HCT116 (cell line): ENCODE measurements around the gene KIF5A. TPM values are rescaled to one million over a fixed set of nuclear protein-coding genes. Genes with fewer than 3 reads are reported as not detected.

Experiments used
- ATAC-seq: fragments of 200-7000 bp; cut with Tn5 transposase; 2 replicates; pipeline ENCODE4 v1.9.1; 2020; ENCODE audit warnings: mild to moderate bottlenecking, moderate library complexity
- BruUV-seq: library from RNA; stranded (reverse); fragments of 400-500 nt; replicated peaks from 2 replicates; lab custom pipeline; 2021; lab: Mats Ljungman, UMichigan
- CTCF ChIA-PET: fragments of 300-600 bp; sonication (Branson Sonifier 250); formaldehyde crosslinking; loops from one replicate; lab custom pipeline; 2021; ENCODE audit warnings: antibody characterized with exemption; lab: Charles Lee
- POLR2A ChIA-PET: fragments of 300-600, 350-600 bp; sonication (Branson Sonifier 250); formaldehyde crosslinking; loops from one replicate; lab custom pipeline; 2021; ENCODE audit warnings: antibody characterized with exemption; lab: Charles Lee
- RAD21 ChIA-PET, 2 experiments: fragments of 300-600 bp; sonication (Branson Sonifier 250); formaldehyde crosslinking; loops; one replicate each; lab custom pipeline; 2023; ENCODE audit warnings: low total read pairs in 2 of 2; ENCODE audit not compliant: uncharacterized antibody in 2 of 2, unreplicated experiment in 2 of 2, low non-redundant PET in 1 of 2; lab: Charles Lee
- DNase-seq: peaks from one replicate; pipeline ENCODE4 v3.0.0-alpha.2; 2010; ENCODE audit warnings: low read depth, low spot score
- H2AFZ ChIP-seq: fragments of 200-600 bp; shearing (Covaris generic), sonication (generic); 2 replicates; pipeline ENCODE4 v1.6.1; 2017; ENCODE audit warnings: low read depth, mixed run types, mixed read lengths, antibody characterized with exemption, low read length; ENCODE audit not compliant: poor library complexity, severe bottlenecking
- H3K27ac ChIP-seq: 2 replicates; pipeline ENCODE4 v1.5.1; 2012; ENCODE audit warnings: low read depth, low read length
- H3K27me3 ChIP-seq: fragments of 200-600 bp; sonication (generic); 2 replicates; pipeline ENCODE4 v1.6.1; 2016; ENCODE audit warnings: mixed run types, low read length, mixed read lengths; ENCODE audit not compliant: insufficient read depth
- H3K36me3 ChIP-seq, 2 experiments: fragments of 200-500 bp in 1 of 2; fragments of 200-600 bp in 1 of 2; sonication (Bioruptor generic) in 1 of 2; sonication (generic) in 1 of 2; 2 replicates each; pipeline versions ENCODE4 v1.5.1 to v1.6.1; 2014 to 2016; ENCODE audit warnings: low read length in 2 of 2, inconsistent platforms in 1 of 2, mixed read lengths in 1 of 2, mixed run types in 1 of 2; ENCODE audit not compliant: insufficient read depth in 2 of 2, control insufficient read depth in 1 of 2
- H3K4me1 ChIP-seq, 2 experiments: fragments of 200-600 bp in 1 of 2; sonication (generic) in 1 of 2; 2 replicates each; pipeline versions ENCODE4 v1.5.1 to v1.6.1; 2012 to 2017; ENCODE audit warnings: low read length in 2 of 2, inconsistent platforms in 1 of 2, mild to moderate bottlenecking in 1 of 2, mixed read lengths in 1 of 2, mixed run types in 1 of 2, moderate library complexity in 1 of 2; ENCODE audit not compliant: insufficient read depth in 2 of 2, control insufficient read depth in 1 of 2
- H3K4me2 ChIP-seq: fragments of 200-600 bp; sonication (generic); 2 replicates; pipeline ENCODE4 v1.6.1; 2017; ENCODE audit warnings: mixed run types, low read length, mixed read lengths
- H3K4me3 ChIP-seq, 2 experiments: fragments of 200-600 bp in 1 of 2; sonication (generic) in 1 of 2; replicated peaks in 1 of 2; 2 replicates each; pipeline ENCODE4 v1.5.1; 2011 to 2016; ENCODE audit warnings: low read length in 2 of 2, control low read depth in 1 of 2, low read depth in 1 of 2, mild to moderate bottlenecking in 1 of 2, mixed read lengths in 1 of 2, mixed run types in 1 of 2
- H3K79me2 ChIP-seq: fragments of 200-600 bp; sonication (generic); 2 replicates; pipeline ENCODE4 v1.6.1; 2017; ENCODE audit warnings: mild to moderate bottlenecking, mixed run types, low read length, moderate library complexity, mixed read lengths; ENCODE audit not compliant: insufficient read depth
- H3K9ac ChIP-seq: fragments of 200-600 bp; sonication (generic); 2 replicates; pipeline ENCODE4 v1.6.1; 2016; ENCODE audit warnings: low read length, mixed read lengths
- H3K9me2 ChIP-seq: fragments of 200-600 bp; sonication (generic), shearing (Covaris generic); 2 replicates; pipeline ENCODE4 v1.6.1; 2017; ENCODE audit warnings: mixed run types, mild to moderate bottlenecking, moderate library complexity; ENCODE audit not compliant: insufficient read depth
- H3K9me3 ChIP-seq, 2 experiments: fragments of 200-500 bp in 1 of 2; fragments of 200-600 bp in 1 of 2; sonication (Bioruptor generic) in 1 of 2; sonication (generic) in 1 of 2; 2 replicates each; pipeline ENCODE4 v1.6.1; 2014 to 2017; ENCODE audit warnings: low read length in 2 of 2, mixed read lengths in 2 of 2, inconsistent platforms in 1 of 2, low read depth in 1 of 2, mild to moderate bottlenecking in 1 of 2, mixed run types in 1 of 2, moderate library complexity in 1 of 2; ENCODE audit not compliant: control insufficient read depth in 1 of 2, insufficient read depth in 1 of 2
- H4K20me1 ChIP-seq: fragments of 200-600 bp; sonication (generic), shearing (Covaris generic); 2 replicates; pipeline ENCODE4 v1.6.1; 2017; ENCODE audit warnings: mixed run types, mild to moderate bottlenecking, moderate library complexity; ENCODE audit not compliant: insufficient read depth
- CBX3 ChIP-seq: IDR thresholded peaks from 2 replicates; pipeline ENCODE4 v1.6.1; 2012; ENCODE audit warnings: low read depth
- EZH2 ChIP-seq: fragments of 200-600 bp; sonication (generic); IDR thresholded peaks from 2 replicates; pipeline ENCODE4 v1.6.1; 2017; ENCODE audit warnings: antibody characterized with exemption, mixed run types
- FOSL1 ChIP-seq: IDR thresholded peaks from 2 replicates; pipeline ENCODE4 v1.6.1; 2012; ENCODE audit warnings: low read depth
- POLR2A ChIP-seq: IDR thresholded peaks from 2 replicates; pipeline ENCODE4 v1.7.0; 2011; ENCODE audit warnings: borderline replicate concordance; ENCODE audit not compliant: insufficient read depth, insufficient read length; ENCODE audit errors: extremely low read depth
- SIN3A ChIP-seq: IDR thresholded peaks from 2 replicates; pipeline ENCODE4 v1.6.1; 2012; ENCODE audit warnings: low read depth
- SP1 ChIP-seq: IDR thresholded peaks from 2 replicates; pipeline ENCODE4 v1.6.1; 2012; ENCODE audit warnings: low read depth
- SRF ChIP-seq: IDR thresholded peaks from 2 replicates; pipeline ENCODE4 v1.6.1; 2012; ENCODE audit warnings: low read depth
- TCF7L2 ChIP-seq: IDR thresholded peaks from 2 replicates; pipeline ENCODE4 v1.7.0; 2011; ENCODE audit warnings: borderline replicate concordance, inconsistent platforms; ENCODE audit not compliant: insufficient read depth, insufficient read length; ENCODE audit errors: extremely low read depth
- ZFX ChIP-seq: fragments of 450-650 bp; IDR thresholded peaks from 2 replicates; pipeline ENCODE4 v1.6.1; 2017
- ZNF274 ChIP-seq: fragments of 200-500 bp; sonication (Bioruptor generic); IDR thresholded peaks from 2 replicates; pipeline ENCODE4 v1.6.1; 2014; ENCODE audit warnings: mild to moderate bottlenecking, low read depth, low read length, inconsistent platforms
- intact Hi-C: fragments of 100-400 bp; cut with micrococcal nuclease; formaldehyde crosslinking; loops from 2 replicates; pipeline ENCODE4 v1.10.0; 2022
- total RNA-seq: library from RNA; stranded (reverse); gene quantifications from one replicate; pipeline ENCODE4 v1.2.1, GENCODE V29; 2021; ENCODE audit not compliant: unreplicated experiment
- TF ChIP-seq, protein P1 (sequence below): IDR thresholded peaks from 2 replicates; pipeline ENCODE4 v1.6.1; 2012; ENCODE audit warnings: low read depth
- TF ChIP-seq, protein P2 (sequence below): IDR thresholded peaks from 2 replicates; pipeline ENCODE4 v1.6.1; 2011; ENCODE audit warnings: mild to moderate bottlenecking, low read length, moderate library complexity; ENCODE audit not compliant: insufficient replicate concordance; ENCODE audit errors: extremely low read depth
- TF ChIP-seq, protein P3 (sequence below): IDR thresholded peaks from 2 replicates; pipeline ENCODE4 v1.6.1; 2012
- TF ChIP-seq, protein P4 (sequence below): IDR thresholded peaks from 2 replicates; pipeline ENCODE4 v1.6.1; 2012

Gene KIF5A
- total RNA-seq, 1 experiment from 2014 or later = 5.2 TPM

DNA sequence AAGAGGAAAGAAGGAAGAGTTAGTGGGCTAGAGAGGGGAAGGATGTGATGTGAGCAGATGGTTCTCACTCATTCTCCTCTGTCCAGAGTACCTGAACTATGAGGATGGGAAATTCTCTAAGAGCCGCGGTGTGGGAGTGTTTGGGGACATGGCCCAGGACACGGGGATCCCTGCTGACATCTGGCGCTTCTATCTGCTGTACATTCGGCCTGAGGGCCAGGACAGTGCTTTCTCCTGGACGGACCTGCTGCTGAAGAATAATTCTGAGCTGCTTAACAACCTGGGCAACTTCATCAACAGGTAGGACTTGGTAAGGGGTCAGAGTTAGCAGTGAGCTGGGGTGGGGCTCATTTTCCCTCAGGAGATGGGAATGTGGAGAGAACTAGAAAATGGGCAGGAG is 37.2 kb upstream of the KIF5A start:
- H3K79me2 ChIP-seq = peaks cover 19% of the 10 kb centered on the region
- H3K9me3 ChIP-seq = no peaks in the 10 kb centered on the region
- no peaks in the 10 kb centered on the region for H3K27me3 ChIP-seq
- no peak overlapping the region for H3K4me3 ChIP-seq
- H3K36me3 ChIP-seq = peaks cover 49 to 53% of the 10 kb centered on the region in 2 experiments; a peak in 3 of 4 replicates
- no peak overlapping the region for H3K27ac ChIP-seq
- no peak overlapping the region for H2AFZ ChIP-seq
- TF ChIP-seq FOSL1 (no peak), TCF7L2 (no peak), POLR2A (no peak), SIN3A (no peak), ZFX (no peak), CBX3 (no peak), SRF (no peak), EZH2 (no peak), ZNF274 (no peak), SP1 (no peak)
- TF ChIP-seq, protein P1, sequence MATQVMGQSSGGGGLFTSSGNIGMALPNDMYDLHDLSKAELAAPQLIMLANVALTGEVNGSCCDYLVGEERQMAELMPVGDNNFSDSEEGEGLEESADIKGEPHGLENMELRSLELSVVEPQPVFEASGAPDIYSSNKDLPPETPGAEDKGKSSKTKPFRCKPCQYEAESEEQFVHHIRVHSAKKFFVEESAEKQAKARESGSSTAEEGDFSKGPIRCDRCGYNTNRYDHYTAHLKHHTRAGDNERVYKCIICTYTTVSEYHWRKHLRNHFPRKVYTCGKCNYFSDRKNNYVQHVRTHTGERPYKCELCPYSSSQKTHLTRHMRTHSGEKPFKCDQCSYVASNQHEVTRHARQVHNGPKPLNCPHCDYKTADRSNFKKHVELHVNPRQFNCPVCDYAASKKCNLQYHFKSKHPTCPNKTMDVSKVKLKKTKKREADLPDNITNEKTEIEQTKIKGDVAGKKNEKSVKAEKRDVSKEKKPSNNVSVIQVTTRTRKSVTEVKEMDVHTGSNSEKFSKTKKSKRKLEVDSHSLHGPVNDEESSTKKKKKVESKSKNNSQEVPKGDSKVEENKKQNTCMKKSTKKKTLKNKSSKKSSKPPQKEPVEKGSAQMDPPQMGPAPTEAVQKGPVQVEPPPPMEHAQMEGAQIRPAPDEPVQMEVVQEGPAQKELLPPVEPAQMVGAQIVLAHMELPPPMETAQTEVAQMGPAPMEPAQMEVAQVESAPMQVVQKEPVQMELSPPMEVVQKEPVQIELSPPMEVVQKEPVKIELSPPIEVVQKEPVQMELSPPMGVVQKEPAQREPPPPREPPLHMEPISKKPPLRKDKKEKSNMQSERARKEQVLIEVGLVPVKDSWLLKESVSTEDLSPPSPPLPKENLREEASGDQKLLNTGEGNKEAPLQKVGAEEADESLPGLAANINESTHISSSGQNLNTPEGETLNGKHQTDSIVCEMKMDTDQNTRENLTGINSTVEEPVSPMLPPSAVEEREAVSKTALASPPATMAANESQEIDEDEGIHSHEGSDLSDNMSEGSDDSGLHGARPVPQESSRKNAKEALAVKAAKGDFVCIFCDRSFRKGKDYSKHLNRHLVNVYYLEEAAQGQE = no peak
- TF ChIP-seq, protein P2, sequence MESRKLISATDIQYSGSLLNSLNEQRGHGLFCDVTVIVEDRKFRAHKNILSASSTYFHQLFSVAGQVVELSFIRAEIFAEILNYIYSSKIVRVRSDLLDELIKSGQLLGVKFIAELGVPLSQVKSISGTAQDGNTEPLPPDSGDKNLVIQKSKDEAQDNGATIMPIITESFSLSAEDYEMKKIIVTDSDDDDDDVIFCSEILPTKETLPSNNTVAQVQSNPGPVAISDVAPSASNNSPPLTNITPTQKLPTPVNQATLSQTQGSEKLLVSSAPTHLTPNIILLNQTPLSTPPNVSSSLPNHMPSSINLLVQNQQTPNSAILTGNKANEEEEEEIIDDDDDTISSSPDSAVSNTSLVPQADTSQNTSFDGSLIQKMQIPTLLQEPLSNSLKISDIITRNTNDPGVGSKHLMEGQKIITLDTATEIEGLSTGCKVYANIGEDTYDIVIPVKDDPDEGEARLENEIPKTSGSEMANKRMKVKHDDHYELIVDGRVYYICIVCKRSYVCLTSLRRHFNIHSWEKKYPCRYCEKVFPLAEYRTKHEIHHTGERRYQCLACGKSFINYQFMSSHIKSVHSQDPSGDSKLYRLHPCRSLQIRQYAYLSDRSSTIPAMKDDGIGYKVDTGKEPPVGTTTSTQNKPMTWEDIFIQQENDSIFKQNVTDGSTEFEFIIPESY = no peak
- TF ChIP-seq, protein P3, sequence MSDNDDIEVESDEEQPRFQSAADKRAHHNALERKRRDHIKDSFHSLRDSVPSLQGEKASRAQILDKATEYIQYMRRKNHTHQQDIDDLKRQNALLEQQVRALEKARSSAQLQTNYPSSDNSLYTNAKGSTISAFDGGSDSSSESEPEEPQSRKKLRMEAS = no peak
- TF ChIP-seq, protein P4, sequence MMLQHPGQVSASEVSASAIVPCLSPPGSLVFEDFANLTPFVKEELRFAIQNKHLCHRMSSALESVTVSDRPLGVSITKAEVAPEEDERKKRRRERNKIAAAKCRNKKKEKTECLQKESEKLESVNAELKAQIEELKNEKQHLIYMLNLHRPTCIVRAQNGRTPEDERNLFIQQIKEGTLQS = no peak
- BruUV-seq = no TSS peak
- no peak overlapping the region for H3K9ac ChIP-seq
- ChIA-PET POLR2A (interaction anchor here (0.6 to 2.1 kb wide), 2 partner anchors 8 to 1128 kb away, joined by 3 to 7 read pairs; partner anchors contain the start of gene DDIT3), CTCF (no interaction called here), RAD21 (no interaction called here)
- intact Hi-C loops = no loop called here
- no peaks in the 10 kb centered on the region for H4K20me1 ChIP-seq
- no peaks in the 10 kb centered on the region for H3K9me2 ChIP-seq
- DNase-seq (no peak), ATAC-seq (no peak)
- no peak overlapping the region for H3K4me2 ChIP-seq
- peaks cover 0 to 3% of the 10 kb centered on the region in 2 experiments; a peak in 1 of 4 replicates for H3K4me1 ChIP-seq
